ENCODE data around the gene SH3PXD2A.

DNA sequence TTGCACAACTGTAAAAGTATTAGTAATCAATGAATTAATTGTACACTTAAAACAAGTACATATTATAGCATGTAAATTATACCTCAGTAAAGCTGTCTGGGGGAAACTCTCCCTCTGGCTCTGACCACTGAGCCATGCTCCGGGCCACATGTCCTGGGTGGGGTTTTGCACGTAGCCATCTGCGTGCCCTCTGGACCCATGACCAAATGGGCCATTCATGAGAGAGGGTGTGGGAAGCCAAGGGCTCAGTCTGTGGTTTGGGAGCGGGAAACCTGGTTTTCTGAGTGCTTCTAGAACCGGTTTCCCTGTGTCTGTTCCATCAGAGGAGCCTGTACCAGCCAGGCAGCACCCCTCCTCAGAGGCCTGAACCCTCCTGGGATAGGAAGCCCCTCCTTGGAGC is 143.2 kb downstream of the SH3PXD2A start:
- TF ChIP-seq POLR2A (IDR thresholded peaks at IDR 0.05), result no peak
- TF ChIP-seq, protein P1, sequence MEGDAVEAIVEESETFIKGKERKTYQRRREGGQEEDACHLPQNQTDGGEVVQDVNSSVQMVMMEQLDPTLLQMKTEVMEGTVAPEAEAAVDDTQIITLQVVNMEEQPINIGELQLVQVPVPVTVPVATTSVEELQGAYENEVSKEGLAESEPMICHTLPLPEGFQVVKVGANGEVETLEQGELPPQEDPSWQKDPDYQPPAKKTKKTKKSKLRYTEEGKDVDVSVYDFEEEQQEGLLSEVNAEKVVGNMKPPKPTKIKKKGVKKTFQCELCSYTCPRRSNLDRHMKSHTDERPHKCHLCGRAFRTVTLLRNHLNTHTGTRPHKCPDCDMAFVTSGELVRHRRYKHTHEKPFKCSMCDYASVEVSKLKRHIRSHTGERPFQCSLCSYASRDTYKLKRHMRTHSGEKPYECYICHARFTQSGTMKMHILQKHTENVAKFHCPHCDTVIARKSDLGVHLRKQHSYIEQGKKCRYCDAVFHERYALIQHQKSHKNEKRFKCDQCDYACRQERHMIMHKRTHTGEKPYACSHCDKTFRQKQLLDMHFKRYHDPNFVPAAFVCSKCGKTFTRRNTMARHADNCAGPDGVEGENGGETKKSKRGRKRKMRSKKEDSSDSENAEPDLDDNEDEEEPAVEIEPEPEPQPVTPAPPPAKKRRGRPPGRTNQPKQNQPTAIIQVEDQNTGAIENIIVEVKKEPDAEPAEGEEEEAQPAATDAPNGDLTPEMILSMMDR (IDR thresholded peaks at IDR 0.05 in 8 of 11, conservative IDR thresholded peaks at IDR 0.05 in 3 of 11), result no peak
